ENCODE data around the gene PRPH. TPM values are rescaled to one million over a fixed set of nuclear protein-coding genes. Genes with fewer than 3 reads are reported as not detected.

PRPH gene
- total and polyA plus RNA-seq, 2 of the 13 experiments (the other 11 are each of a cell fraction or from before 2014, with no cell fraction given): 0.12 TPM; not detected in 1

- TF ChIP-seq, protein P1, sequence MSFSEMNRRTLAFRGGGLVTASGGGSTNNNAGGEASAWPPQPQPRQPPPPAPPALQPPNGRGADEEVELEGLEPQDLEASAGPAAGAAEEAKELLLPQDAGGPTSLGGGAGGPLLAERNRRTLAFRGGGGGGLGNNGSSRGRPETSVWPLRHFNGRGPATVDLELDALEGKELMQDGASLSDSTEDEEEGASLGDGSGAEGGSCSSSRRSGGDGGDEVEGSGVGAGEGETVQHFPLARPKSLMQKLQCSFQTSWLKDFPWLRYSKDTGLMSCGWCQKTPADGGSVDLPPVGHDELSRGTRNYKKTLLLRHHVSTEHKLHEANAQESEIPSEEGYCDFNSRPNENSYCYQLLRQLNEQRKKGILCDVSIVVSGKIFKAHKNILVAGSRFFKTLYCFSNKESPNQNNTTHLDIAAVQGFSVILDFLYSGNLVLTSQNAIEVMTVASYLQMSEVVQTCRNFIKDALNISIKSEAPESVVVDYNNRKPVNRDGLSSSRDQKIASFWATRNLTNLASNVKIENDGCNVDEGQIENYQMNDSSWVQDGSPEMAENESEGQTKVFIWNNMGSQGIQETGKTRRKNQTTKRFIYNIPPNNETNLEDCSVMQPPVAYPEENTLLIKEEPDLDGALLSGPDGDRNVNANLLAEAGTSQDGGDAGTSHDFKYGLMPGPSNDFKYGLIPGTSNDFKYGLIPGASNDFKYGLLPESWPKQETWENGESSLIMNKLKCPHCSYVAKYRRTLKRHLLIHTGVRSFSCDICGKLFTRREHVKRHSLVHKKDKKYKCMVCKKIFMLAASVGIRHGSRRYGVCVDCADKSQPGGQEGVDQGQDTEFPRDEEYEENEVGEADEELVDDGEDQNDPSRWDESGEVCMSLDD (CRISPR knock-in tag; IDR thresholded peaks at IDR 0.05; ENCODE audit: borderline replicate concordance): peak; percentile 87
- no peak for TF ChIP-seq TOE1 (CRISPR knock-in tag; IDR thresholded peaks at IDR 0.05)
- peak; percentile 57; the same call in 1 of the 2 replicates for TF ChIP-seq ZNF446 (CRISPR knock-in tag; IDR thresholded peaks at IDR 0.05)
- TF ChIP-seq ETV5 (CRISPR knock-in tag; IDR thresholded peaks at IDR 0.05; ENCODE audit: borderline replicate concordance): peak; percentile 54; the same call in 1 of the 2 replicates
- TF ChIP-seq IRX3 (CRISPR knock-in tag; IDR thresholded peaks at IDR 0.05; ENCODE audit: borderline replicate concordance, low read depth): 0 out of 2 replicates have a peak, but pooled peaks have one; percentile 91
- TF ChIP-seq, protein P2, sequence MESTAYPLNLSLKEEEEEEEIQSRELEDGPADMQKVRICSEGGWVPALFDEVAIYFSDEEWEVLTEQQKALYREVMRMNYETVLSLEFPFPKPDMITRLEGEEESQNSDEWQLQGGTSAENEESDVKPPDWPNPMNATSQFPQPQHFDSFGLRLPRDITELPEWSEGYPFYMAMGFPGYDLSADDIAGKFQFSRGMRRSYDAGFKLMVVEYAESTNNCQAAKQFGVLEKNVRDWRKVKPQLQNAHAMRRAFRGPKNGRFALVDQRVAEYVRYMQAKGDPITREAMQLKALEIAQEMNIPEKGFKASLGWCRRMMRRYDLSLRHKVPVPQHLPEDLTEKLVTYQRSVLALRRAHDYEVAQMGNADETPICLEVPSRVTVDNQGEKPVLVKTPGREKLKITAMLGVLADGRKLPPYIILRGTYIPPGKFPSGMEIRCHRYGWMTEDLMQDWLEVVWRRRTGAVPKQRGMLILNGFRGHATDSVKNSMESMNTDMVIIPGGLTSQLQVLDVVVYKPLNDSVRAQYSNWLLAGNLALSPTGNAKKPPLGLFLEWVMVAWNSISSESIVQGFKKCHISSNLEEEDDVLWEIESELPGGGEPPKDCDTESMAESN (CRISPR knock-in tag; conservative IDR thresholded peaks at IDR 0.05): peak; percentile 75; the same call in 1 of the 2 replicates
- TF ChIP-seq, protein P3, sequence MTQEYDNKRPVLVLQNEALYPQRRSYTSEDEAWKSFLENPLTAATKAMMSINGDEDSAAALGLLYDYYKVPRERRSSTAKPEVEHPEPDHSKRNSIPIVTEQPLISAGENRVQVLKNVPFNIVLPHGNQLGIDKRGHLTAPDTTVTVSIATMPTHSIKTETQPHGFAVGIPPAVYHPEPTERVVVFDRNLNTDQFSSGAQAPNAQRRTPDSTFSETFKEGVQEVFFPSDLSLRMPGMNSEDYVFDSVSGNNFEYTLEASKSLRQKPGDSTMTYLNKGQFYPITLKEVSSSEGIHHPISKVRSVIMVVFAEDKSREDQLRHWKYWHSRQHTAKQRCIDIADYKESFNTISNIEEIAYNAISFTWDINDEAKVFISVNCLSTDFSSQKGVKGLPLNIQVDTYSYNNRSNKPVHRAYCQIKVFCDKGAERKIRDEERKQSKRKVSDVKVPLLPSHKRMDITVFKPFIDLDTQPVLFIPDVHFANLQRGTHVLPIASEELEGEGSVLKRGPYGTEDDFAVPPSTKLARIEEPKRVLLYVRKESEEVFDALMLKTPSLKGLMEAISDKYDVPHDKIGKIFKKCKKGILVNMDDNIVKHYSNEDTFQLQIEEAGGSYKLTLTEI (CRISPR knock-in tag; conservative IDR thresholded peaks at IDR 0.05): no peak
- TF ChIP-seq, protein P4, sequence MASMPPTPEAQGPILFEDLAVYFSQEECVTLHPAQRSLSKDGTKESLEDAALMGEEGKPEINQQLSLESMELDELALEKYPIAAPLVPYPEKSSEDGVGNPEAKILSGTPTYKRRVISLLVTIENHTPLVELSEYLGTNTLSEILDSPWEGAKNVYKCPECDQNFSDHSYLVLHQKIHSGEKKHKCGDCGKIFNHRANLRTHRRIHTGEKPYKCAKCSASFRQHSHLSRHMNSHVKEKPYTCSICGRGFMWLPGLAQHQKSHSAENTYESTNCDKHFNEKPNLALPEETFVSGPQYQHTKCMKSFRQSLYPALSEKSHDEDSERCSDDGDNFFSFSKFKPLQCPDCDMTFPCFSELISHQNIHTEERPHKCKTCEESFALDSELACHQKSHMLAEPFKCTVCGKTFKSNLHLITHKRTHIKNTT (CRISPR knock-in tag; IDR thresholded peaks at IDR 0.05): 0 out of 2 replicates have a peak, but pooled peaks have one; percentile 52
- peak; percentile 66; the same call in 1 of the 2 replicates for TF ChIP-seq HOXD1 (CRISPR knock-in tag; IDR thresholded peaks at IDR 0.05)
- peak; percentile 48 for TF ChIP-seq ZNF788 (CRISPR knock-in tag; IDR thresholded peaks at IDR 0.05; ENCODE audit: borderline replicate concordance)
- TF ChIP-seq ZNF510 (CRISPR knock-in tag; IDR thresholded peaks at IDR 0.05; ENCODE audit: low read depth): peak; percentile 61; the same call in 1 of the 2 replicates
- peak in 1 of 2 experiments; percentile 32; a peak in 1 of 4 replicates for TF ChIP-seq EP300 (IDR thresholded peaks at IDR 0.05; ENCODE audit: low read depth in 2 of 2, low read length in 2 of 2)
- TF ChIP-seq EP300 (CRISPR knock-in tag; IDR thresholded peaks at IDR 0.05; ENCODE audit: borderline replicate concordance): no peak
- peak; percentile 100 for TF ChIP-seq POLR2G (IDR thresholded peaks at IDR 0.05; ENCODE audit: low read depth, low read length)
- peak; percentile 93 for TF ChIP-seq GTF2F1 (IDR thresholded peaks at IDR 0.05; ENCODE audit: low read length)
- no peak for TF ChIP-seq ZNF598 (CRISPR knock-in tag; IDR thresholded peaks at IDR 0.05; ENCODE audit: borderline replicate concordance)
- TF ChIP-seq ZBTB42 (CRISPR knock-in tag; IDR thresholded peaks at IDR 0.05): peak; percentile 50; the same call in 1 of the 2 replicates
- no peak for TF ChIP-seq SMC3 (IDR thresholded peaks at IDR 0.05; ENCODE audit: low read length)
- no peak for TF ChIP-seq HOXA7 (CRISPR knock-in tag; IDR thresholded peaks at IDR 0.05)
These were observed 29.8 kb upstream of the PRPH start, which contains the start of gene TUBA1C (continued) for GRCh38 chr12:49264873-49265792.

Data from HepG2 (cell line).